K562 (cell line): ENCODE results near the gene TMEM120B. TPM values are rescaled to one million over a fixed set of nuclear protein-coding genes. Genes with fewer than 3 reads are reported as not detected.

Source experiments
- BHLHE40 ChIP-seq: IDR thresholded peaks from 2 replicates; pipeline ENCODE4 v1.6.1; 2011; ENCODE audit warnings: low read length, improper control_type of control experiment
- CREB3 ChIP-seq: fragments of 450-650 bp; conservative IDR thresholded peaks from 2 replicates; pipeline ENCODE4 v1.6.1; 2016; ENCODE audit warnings: missing genetic modification characterization, low read depth, mild to moderate bottlenecking, missing compliant biosample characterization, moderate library complexity
- FOXA1 ChIP-seq: fragments of 450-650 bp; IDR thresholded peaks from 2 replicates; pipeline ENCODE4 v1.6.1; 2016; ENCODE audit warnings: mild to moderate bottlenecking, borderline replicate concordance
- ILK ChIP-seq: fragments of 450-650 bp; IDR thresholded peaks from 2 replicates; pipeline ENCODE4 v1.6.1; 2016; ENCODE audit warnings: missing genetic modification characterization, low read depth, mild to moderate bottlenecking, missing compliant biosample characterization, moderate library complexity, borderline replicate concordance
- JUND ChIP-seq, 2 experiments: IDR thresholded peaks; 2 replicates in 1 of 2; 3 replicates in 1 of 2; pipeline ENCODE4 v1.6.1; 2011; ENCODE audit warnings: borderline replicate concordance in 2 of 2, low read depth in 2 of 2, low read length in 2 of 2, improper control_type of control experiment in 1 of 2, missing biosample characterization in 1 of 2, missing genetic modification characterization in 1 of 2, missing genetic modification reagents in 1 of 2
- MTA3 ChIP-seq: fragments of 450-650 bp; formaldehyde crosslinking; IDR thresholded peaks from 2 replicates; pipeline ENCODE4 v1.6.1; 2017; ENCODE audit warnings: mild to moderate bottlenecking, borderline replicate concordance
- NFIC ChIP-seq: fragments of 450-650 bp; IDR thresholded peaks from 2 replicates; pipeline ENCODE4 v1.6.1; 2017; ENCODE audit warnings: mild to moderate bottlenecking, inconsistent platforms
- NR1H2 ChIP-seq: sonication (generic); formaldehyde crosslinking; IDR thresholded peaks from 2 replicates; pipeline ENCODE4 v1.4.0; 2020; ENCODE audit warnings: mild to moderate bottlenecking, missing genetic modification reagents
- PML ChIP-seq: IDR thresholded peaks from 2 replicates; pipeline ENCODE4 v1.6.1; 2012; ENCODE audit warnings: low read length, inconsistent platforms
- PRDM10 ChIP-seq: fragments of 450-650 bp; IDR thresholded peaks from 2 replicates; pipeline ENCODE4 v1.6.1; 2018; ENCODE audit not compliant: partially characterized antibody
- PRMT5 ChIP-seq: sonication (generic); formaldehyde crosslinking; IDR thresholded peaks from 2 replicates; pipeline ENCODE4 v1.5.0; 2020; ENCODE audit warnings: missing genetic modification reagents
- SIX5 ChIP-seq, 2 experiments: IDR thresholded peaks; 2 replicates each; pipeline ENCODE4 v1.6.1; 2011; ENCODE audit warnings: low read length in 2 of 2, borderline replicate concordance in 1 of 2, low read depth in 1 of 2, mild to moderate bottlenecking in 1 of 2, moderate library complexity in 1 of 2; ENCODE audit not compliant: insufficient read depth in 1 of 2
- SRSF3 ChIP-seq: fragments of 200-400 bp; formaldehyde crosslinking; IDR thresholded peaks from 2 replicates; pipeline ENCODE4 v1.6.1; 2016; ENCODE audit warnings: mild to moderate bottlenecking, low read length, moderate library complexity; ENCODE audit not compliant: insufficient read depth
- ZBTB2 ChIP-seq: fragments of 450-650 bp; IDR thresholded peaks from 2 replicates; pipeline ENCODE4 v1.6.1; 2016; ENCODE audit warnings: antibody characterized with exemption
- ZNF143 ChIP-seq: sonication (generic); formaldehyde crosslinking; IDR thresholded peaks from 2 replicates; pipeline ENCODE4 v1.9.0; 2022; ENCODE audit warnings: mild to moderate bottlenecking, missing genetic modification reagents
- ZNF263 ChIP-seq: sonication (generic); formaldehyde crosslinking; IDR thresholded peaks from 2 replicates; pipeline ENCODE4 v1.8.0; 2022; ENCODE audit warnings: mild to moderate bottlenecking, missing genetic modification reagents, borderline replicate concordance
- ZNF347 ChIP-seq: fragments of 450-650 bp; formaldehyde crosslinking; IDR thresholded peaks from 2 replicates; pipeline ENCODE4 v1.4.0; 2020; ENCODE audit warnings: low read depth, mild to moderate bottlenecking, moderate library complexity
- ZNF586 ChIP-seq: fragments of 450-650 bp; formaldehyde crosslinking; conservative IDR thresholded peaks from 2 replicates; pipeline ENCODE4 v1.4.0; 2020; ENCODE audit warnings: mild to moderate bottlenecking, moderate library complexity
- polyA plus RNA-seq, 8 experiments: library from polyadenylated mRNA; depleted of rRNA in 4 of 8; stranded (reverse) in 5 of 8; unstranded in 3 of 8; fragments of >200 nt; fragmentation: Nextera tagmentation in 2 of 8; fragmentation: Illumina TruSeq in 1 of 8; extraction: Ambion mirVana in 2 of 8; extraction: Trizol in 1 of 8; gene quantifications; 2 replicates each; pipeline versions ENCODE4 v1.2.1 to v1.2.3, GENCODE V29; 2011 to 2014; ENCODE audit warnings: inconsistent platforms in 1 of 8, missing spikeins in 1 of 8
- total RNA-seq, 7 experiments: library from RNA; depleted of rRNA in 6 of 7; stranded (reverse); fragments of >200 nt in 6 of 7; fragmentation: Illumina TruSeq in 2 of 7; extraction: Trizol in 2 of 7; gene quantifications; 2 replicates each; pipeline versions ENCODE4 v1.2.1 to v1.2.3, GENCODE V29; 2011 to 2021; ENCODE audit warnings: low replicate concordance in 1 of 7

TMEM120B gene
- total and polyA plus RNA-seq, 9 of the 15 experiments (the other 6 are each of a cell fraction or from before 2014, with no cell fraction given), result 1.7 to 18.6 (median 7.4) TPM

GRCh38 chr12:121795034-121795968 lies 82.7 kb downstream of the TMEM120B start (continued):
- TF ChIP-seq PRDM10 (no peak), PML (peak; percentile 37; the same call in 1 of the 2 replicates), ILK (no peak), ZNF586 (no peak), SRSF3 (no peak), NFIC (no peak), BHLHE40 (peak; percentile 30; the same call in 1 of the 2 replicates), NR1H2 (CRISPR knock-in tag) (no peak), ZNF347 (CRISPR knock-in tag) (no peak), ZNF263 (CRISPR knock-in tag) (peak; percentile 43), MTA3 (peak; percentile 22; the same call in 1 of the 2 replicates), FOXA1 (no peak), JUND (IDR thresholded peaks at IDR 0.05; ENCODE audit: borderline replicate concordance, low read depth, low read length) (0 out of 2 replicates have a peak, but pooled peaks have one; percentile 51), JUND (tag; IDR thresholded peaks at IDR 0.05; ENCODE audit: borderline replicate concordance, low read depth, low read length) (no peak; the same call in 2 of the 3 replicates), SIX5 (IDR thresholded peaks at IDR 0.05; ENCODE audit: borderline replicate concordance in 1 of 2, insufficient read depth in 1 of 2, low read depth in 1 of 2, low read length in 2 of 2) (no peak), ZNF143 (CRISPR knock-in tag) (no peak), PRMT5 (no peak), CREB3 (no peak), ZBTB2 (peak; percentile 38; the same call in 1 of the 2 replicates)
